Measurements from ENCODE around the gene GRIP2. TPM values are rescaled to one million over a fixed set of nuclear protein-coding genes. Genes with fewer than 3 reads are reported as not detected.

GRIP2 gene
- total RNA-seq, 1 donor from 2014 or later: 3.3 TPM

- Histone ChIP-seq H3K27me3 (ENCODE audit: insufficient read depth, low read length) (peaks cover 14% of the 10 kb centered on the region), H3K27ac (ENCODE audit: low read depth, low read length) (no peak overlapping the region), H3K36me3 (ENCODE audit: insufficient read depth, low read length) (no peaks in the 10 kb centered on the region), H3K79me2 (ENCODE audit: insufficient read depth, low read length) (no peaks in the 10 kb centered on the region), H3K4me1 (ENCODE audit: insufficient read depth, low read length) (no peaks in the 10 kb centered on the region), H2AFZ (ENCODE audit: low read depth, low read length) (no peak overlapping the region), H3K9ac (ENCODE audit: low read length) (no peak overlapping the region), H3K4me3 (ENCODE audit: insufficient read depth, low read depth, low read length) (no peak overlapping the region), H3K4me2 (ENCODE audit: low read length) (no peak overlapping the region), H3K9me3 (ENCODE audit: insufficient read depth, low read depth, low read length) (no peaks in the 10 kb centered on the region), H4K20me1 (ENCODE audit: insufficient read depth, low read length) (no peaks in the 10 kb centered on the region)
- TF ChIP-seq, protein P1, sequence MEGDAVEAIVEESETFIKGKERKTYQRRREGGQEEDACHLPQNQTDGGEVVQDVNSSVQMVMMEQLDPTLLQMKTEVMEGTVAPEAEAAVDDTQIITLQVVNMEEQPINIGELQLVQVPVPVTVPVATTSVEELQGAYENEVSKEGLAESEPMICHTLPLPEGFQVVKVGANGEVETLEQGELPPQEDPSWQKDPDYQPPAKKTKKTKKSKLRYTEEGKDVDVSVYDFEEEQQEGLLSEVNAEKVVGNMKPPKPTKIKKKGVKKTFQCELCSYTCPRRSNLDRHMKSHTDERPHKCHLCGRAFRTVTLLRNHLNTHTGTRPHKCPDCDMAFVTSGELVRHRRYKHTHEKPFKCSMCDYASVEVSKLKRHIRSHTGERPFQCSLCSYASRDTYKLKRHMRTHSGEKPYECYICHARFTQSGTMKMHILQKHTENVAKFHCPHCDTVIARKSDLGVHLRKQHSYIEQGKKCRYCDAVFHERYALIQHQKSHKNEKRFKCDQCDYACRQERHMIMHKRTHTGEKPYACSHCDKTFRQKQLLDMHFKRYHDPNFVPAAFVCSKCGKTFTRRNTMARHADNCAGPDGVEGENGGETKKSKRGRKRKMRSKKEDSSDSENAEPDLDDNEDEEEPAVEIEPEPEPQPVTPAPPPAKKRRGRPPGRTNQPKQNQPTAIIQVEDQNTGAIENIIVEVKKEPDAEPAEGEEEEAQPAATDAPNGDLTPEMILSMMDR (IDR thresholded peaks at IDR 0.05; ENCODE audit: insufficient read depth, low read depth, low read length): no peak
- TF ChIP-seq EZH2 (IDR thresholded peaks at IDR 0.05; ENCODE audit: insufficient read depth, low read length): no peak
- H3K27ac Mint-ChIP-seq (ENCODE audit: unreplicated experiment): no peak overlapping the region
- no peaks in the 10 kb centered on the region for H3K36me3 Mint-ChIP-seq (ENCODE audit: low read depth, unreplicated experiment)
- FAIRE-seq: no peak
- DNase-seq (ENCODE audit: low read depth): peak; percentile 36
- H3K27me3 Mint-ChIP-seq (ENCODE audit: low read depth, unreplicated experiment): peaks cover 11% of the 10 kb centered on the region
- peaks cover 14% of the 10 kb centered on the region for H3K4me1 Mint-ChIP-seq (ENCODE audit: low read depth, unreplicated experiment)
- no peak overlapping the region for H3K4me3 Mint-ChIP-seq (ENCODE audit: unreplicated experiment)
- H3K9me3 Mint-ChIP-seq (ENCODE audit: unreplicated experiment): peaks cover 4% of the 10 kb centered on the region
Observed at GRCh38 chr3:14525685-14526631, 14.2 kb downstream of the GRIP2 start.

GRCh38 chr3:14524920-14525660 is 15.1 kb downstream of the GRIP2 start:
- Mint-ChIP-seq H3K27me3 (ENCODE audit: low read depth, unreplicated experiment) (peaks cover 16% of the 10 kb centered on the region), H3K4me1 (ENCODE audit: low read depth, unreplicated experiment) (peaks cover 14% of the 10 kb centered on the region), H3K4me3 (ENCODE audit: unreplicated experiment) (no peak overlapping the region), H3K9me3 (ENCODE audit: unreplicated experiment) (peaks cover 2% of the 10 kb centered on the region), H3K27ac (ENCODE audit: unreplicated experiment) (peak overlapping the region; percentile 30), H3K36me3 (ENCODE audit: low read depth, unreplicated experiment) (peaks cover 2% of the 10 kb centered on the region)
- Histone ChIP-seq H4K20me1 (ENCODE audit: insufficient read depth, low read length) (no peaks in the 10 kb centered on the region), H3K4me1 (ENCODE audit: insufficient read depth, low read length) (no peaks in the 10 kb centered on the region), H3K9ac (ENCODE audit: low read length) (no peak overlapping the region), H3K4me2 (ENCODE audit: low read length) (no peak overlapping the region), H3K4me3 (ENCODE audit: insufficient read depth, low read depth, low read length) (no peak overlapping the region), H3K36me3 (ENCODE audit: insufficient read depth, low read length) (no peaks in the 10 kb centered on the region), H3K79me2 (ENCODE audit: insufficient read depth, low read length) (no peaks in the 10 kb centered on the region), H3K27me3 (ENCODE audit: insufficient read depth, low read length) (peaks cover 18% of the 10 kb centered on the region), H3K27ac (ENCODE audit: low read depth, low read length) (no peak overlapping the region), H3K9me3 (ENCODE audit: insufficient read depth, low read depth, low read length) (no peaks in the 10 kb centered on the region), H2AFZ (ENCODE audit: low read depth, low read length) (no peak overlapping the region)
- DNase-seq (ENCODE audit: low read depth) (no peak), FAIRE-seq (no peak)
- TF ChIP-seq EZH2 (IDR thresholded peaks at IDR 0.05; ENCODE audit: insufficient read depth, low read length): no peak
- TF ChIP-seq, protein P1 (IDR thresholded peaks at IDR 0.05; ENCODE audit: insufficient read depth, low read depth, low read length): no peak

Measured in astrocyte (in vitro differentiated cells and primary cell).